AG09309 (cell line): Measurements from ENCODE around the gene C11orf24.
"Not testable (repeated sequence)": the region's sequence is repeated elsewhere in the genome, so short reads cannot be mapped to it uniquely, and the experiment has no call there.

Experiments
- DNase-seq: peaks from one replicate; pipeline ENCODE4 v3.0.0-alpha.2; 2010; ENCODE audit warnings: low read depth
- H3K4me3 ChIP-seq: 2 replicates; pipeline ENCODE4 v1.5.1; 2011; ENCODE audit warnings: mild to moderate bottlenecking, low read depth, low read length, moderate library complexity; ENCODE audit not compliant: control insufficient read depth
- CTCF ChIP-seq: IDR thresholded peaks from 2 replicates; pipeline ENCODE4 v1.5.1; 2011; ENCODE audit warnings: mild to moderate bottlenecking, low read depth, low read length, inconsistent platforms; ENCODE audit not compliant: insufficient read depth, control insufficient read depth; ENCODE audit errors: missing control alignments

C11orf24 gene

GRCh38 chr11:68303982-68304780, 32.4 kb upstream of the C11orf24 start:
- no peak overlapping the region for H3K4me3 ChIP-seq
- DNase-seq: no peak
- no peak for TF ChIP-seq CTCF

- H3K4me3 ChIP-seq: no peak overlapping the region
- no peak for TF ChIP-seq CTCF
- no peak for DNase-seq
These were observed 31.3 kb upstream of the C11orf24 start for GRCh38 chr11:68303083-68303482.

GRCh38 chr11:68302670-68303069, 30.9 kb upstream of the C11orf24 start:
- TF ChIP-seq CTCF: no peak
- no peak for DNase-seq
- no peak overlapping the region for H3K4me3 ChIP-seq

GRCh38 chr11:68302256-68302655, 30.5 kb upstream of the C11orf24 start:
- no peak overlapping the region for H3K4me3 ChIP-seq
- no peak for DNase-seq
- TF ChIP-seq CTCF: no peak

- no peak for TF ChIP-seq CTCF
- no peak for DNase-seq
- H3K4me3 ChIP-seq: no peak overlapping the region
These were observed 28.5 kb upstream of the C11orf24 start for GRCh38 chr11:68300076-68300830.

GRCh38 chr11:68299517-68299879, 27.7 kb upstream of the C11orf24 start:
- not testable (repeated sequence) for DNase-seq, H3K4me3 ChIP-seq
